Measurements from ENCODE around the gene SSRP1.

Gene SSRP1

GRCh38 chr11:57312511-57313021, 23.1 kb downstream of the SSRP1 start:
- H3K9me3 Mint-ChIP-seq, result no peaks in the 10 kb centered on the region
- no peak for DNase-seq (ENCODE audit: low spot score)
- H3K4me3 Mint-ChIP-seq, result peak overlapping the region; percentile 52
- H3K4me1 Mint-ChIP-seq (ENCODE audit: low read depth), result peaks cover 12% of the 10 kb centered on the region
- H3K27me3 Mint-ChIP-seq (ENCODE audit: low read depth), result no peaks in the 10 kb centered on the region
- no peaks in the 10 kb centered on the region for H3K36me3 Mint-ChIP-seq (ENCODE audit: low read depth)
- H3K27ac Mint-ChIP-seq, result peak overlapping the region; percentile 42

DNA sequence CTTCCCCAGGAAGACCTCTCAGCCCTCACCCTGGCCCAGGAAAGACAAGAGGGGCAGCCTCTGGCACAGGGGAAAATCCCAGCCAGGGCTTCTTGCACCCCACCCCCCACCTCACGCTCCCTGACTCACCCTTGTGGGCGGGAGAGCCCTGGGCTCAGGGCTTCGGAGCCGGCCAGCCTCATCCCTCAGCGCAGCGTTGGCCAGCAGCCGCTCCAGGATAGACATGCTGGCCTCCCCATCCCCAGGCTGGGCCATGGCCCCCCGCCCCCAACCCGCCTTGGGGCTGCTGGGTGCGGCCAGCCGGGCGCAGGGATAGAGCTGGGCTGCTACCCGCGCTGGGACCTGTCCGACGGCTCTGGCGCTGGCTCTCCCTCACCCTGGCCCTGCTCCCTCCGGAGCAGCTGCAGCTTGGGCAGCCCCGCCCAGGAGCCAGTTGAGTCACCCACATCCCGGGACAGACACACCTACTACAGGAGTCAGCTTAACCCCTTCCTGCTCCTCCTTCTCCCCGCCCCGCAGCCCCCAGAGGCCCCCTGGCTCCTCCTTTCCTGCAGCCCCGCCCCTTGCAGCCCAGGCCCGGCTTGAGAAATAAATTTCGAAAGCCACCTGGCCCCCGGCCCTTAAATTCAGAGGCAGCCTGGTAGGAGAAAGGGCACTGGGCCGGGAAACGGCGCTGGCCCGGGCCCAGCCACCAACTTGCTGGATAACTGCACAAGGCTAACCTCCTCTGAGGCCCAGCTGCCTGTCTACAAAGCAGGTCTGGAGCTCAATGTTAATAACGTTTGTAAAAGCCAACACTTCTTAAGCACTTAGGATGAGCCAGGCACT, 24.4 kb downstream of the SSRP1 start:
- Mint-ChIP-seq H3K27ac (peak overlapping the region; percentile 13), H3K9me3 (no peaks in the 10 kb centered on the region), H3K27me3 (ENCODE audit: low read depth) (no peaks in the 10 kb centered on the region), H3K4me3 (peak overlapping the region; percentile 73), H3K4me1 (ENCODE audit: low read depth) (peaks cover 12% of the 10 kb centered on the region), H3K36me3 (ENCODE audit: low read depth) (no peaks in the 10 kb centered on the region)
- DNase-seq (ENCODE audit: low spot score), result peak; percentile 78

GRCh38 chr11:57310630-57311086, 25.0 kb downstream of the SSRP1 start:
- H3K9me3 Mint-ChIP-seq, result no peaks in the 10 kb centered on the region
- peak overlapping the region; percentile 13 for H3K27ac Mint-ChIP-seq
- no peak for DNase-seq (ENCODE audit: low spot score)
- no peaks in the 10 kb centered on the region for H3K36me3 Mint-ChIP-seq (ENCODE audit: low read depth)
- peaks cover 12% of the 10 kb centered on the region for H3K4me1 Mint-ChIP-seq (ENCODE audit: low read depth)
- H3K27me3 Mint-ChIP-seq (ENCODE audit: low read depth), result no peaks in the 10 kb centered on the region
- peak overlapping the region; percentile 73 for H3K4me3 Mint-ChIP-seq

DNA sequence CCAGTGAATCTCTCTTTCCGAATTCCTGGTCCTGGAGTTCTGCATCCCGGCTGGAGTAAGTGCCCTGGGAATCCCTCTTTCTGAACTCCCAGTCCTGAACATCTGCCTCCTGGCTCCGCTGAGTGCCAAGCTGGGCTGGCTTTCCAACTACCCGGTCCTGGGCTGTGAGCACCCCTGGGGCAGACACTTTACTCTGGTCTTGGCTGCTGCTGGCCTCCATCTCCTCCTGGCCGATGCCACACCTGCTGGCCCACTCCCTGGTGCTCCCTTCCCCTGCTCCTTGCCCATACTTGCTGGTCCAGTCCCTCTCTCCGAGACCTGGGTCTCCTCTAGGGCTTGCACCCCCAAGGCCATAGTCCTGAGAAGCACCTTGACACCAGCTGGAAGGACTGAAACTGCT, 25.6 kb downstream of the SSRP1 start:
- H3K27me3 Mint-ChIP-seq (ENCODE audit: low read depth), result no peaks in the 10 kb centered on the region
- DNase-seq (ENCODE audit: low spot score), result no peak
- no peak overlapping the region for H3K27ac Mint-ChIP-seq
- peaks cover 12% of the 10 kb centered on the region for H3K4me1 Mint-ChIP-seq (ENCODE audit: low read depth)
- H3K36me3 Mint-ChIP-seq (ENCODE audit: low read depth), result no peaks in the 10 kb centered on the region
- H3K9me3 Mint-ChIP-seq, result no peaks in the 10 kb centered on the region
- no peak overlapping the region for H3K4me3 Mint-ChIP-seq

- Mint-ChIP-seq H3K27ac (no peak overlapping the region), H3K9me3 (no peaks in the 10 kb centered on the region), H3K4me1 (ENCODE audit: low read depth) (peaks cover 12% of the 10 kb centered on the region), H3K36me3 (ENCODE audit: low read depth) (no peaks in the 10 kb centered on the region), H3K27me3 (ENCODE audit: low read depth) (no peaks in the 10 kb centered on the region), H3K4me3 (no peak overlapping the region)
- no peak for DNase-seq (ENCODE audit: low spot score)
Measured at GRCh38 chr11:57309106-57310059, 26.3 kb downstream of the SSRP1 start.

DNA sequence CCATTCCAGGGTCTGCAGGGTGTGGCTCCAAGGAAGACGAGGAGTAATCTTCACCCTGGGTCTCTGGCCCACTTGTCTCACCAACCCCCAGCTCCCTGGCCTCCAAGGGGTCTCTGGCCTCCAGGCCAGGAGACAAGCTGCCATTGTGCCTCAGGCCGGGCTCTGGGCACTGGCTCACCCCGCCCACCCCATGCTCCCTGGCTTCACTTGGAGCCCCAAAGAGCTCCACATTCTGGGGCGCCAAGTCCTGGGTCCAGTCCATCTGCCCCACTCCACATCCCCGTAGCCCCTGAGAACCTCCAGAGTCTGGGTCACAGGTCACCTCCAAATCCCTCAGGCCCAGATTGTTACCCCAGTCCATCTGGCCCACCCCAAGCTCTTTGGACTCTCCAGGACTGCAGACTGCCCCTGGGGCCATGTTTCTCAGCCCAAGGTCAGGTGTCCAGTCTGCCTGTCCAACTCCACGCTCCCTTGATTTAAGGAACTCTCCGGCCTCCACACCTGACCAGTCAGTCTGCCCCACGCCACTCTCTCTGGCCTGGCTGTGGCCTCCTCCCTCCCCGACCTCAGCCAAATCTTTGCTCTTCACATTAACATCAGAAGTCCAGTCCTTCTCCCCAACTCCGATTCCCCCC, 27.1 kb downstream of the SSRP1 start:
- Mint-ChIP-seq H3K36me3 (ENCODE audit: low read depth) (no peaks in the 10 kb centered on the region), H3K27me3 (ENCODE audit: low read depth) (no peaks in the 10 kb centered on the region), H3K4me3 (no peak overlapping the region), H3K27ac (no peak overlapping the region), H3K4me1 (ENCODE audit: low read depth) (peaks cover 12% of the 10 kb centered on the region), H3K9me3 (no peaks in the 10 kb centered on the region)
- no peak for DNase-seq (ENCODE audit: low spot score)

- Mint-ChIP-seq H3K4me3 (no peak overlapping the region), H3K27ac (no peak overlapping the region), H3K27me3 (ENCODE audit: low read depth) (no peaks in the 10 kb centered on the region), H3K9me3 (no peaks in the 10 kb centered on the region), H3K4me1 (ENCODE audit: low read depth) (peaks cover 12% of the 10 kb centered on the region), H3K36me3 (ENCODE audit: low read depth) (no peaks in the 10 kb centered on the region)
- no peak for DNase-seq (ENCODE audit: low spot score)
Measured at GRCh38 chr11:57307666-57308270, 27.9 kb downstream of the SSRP1 start.

DNA sequence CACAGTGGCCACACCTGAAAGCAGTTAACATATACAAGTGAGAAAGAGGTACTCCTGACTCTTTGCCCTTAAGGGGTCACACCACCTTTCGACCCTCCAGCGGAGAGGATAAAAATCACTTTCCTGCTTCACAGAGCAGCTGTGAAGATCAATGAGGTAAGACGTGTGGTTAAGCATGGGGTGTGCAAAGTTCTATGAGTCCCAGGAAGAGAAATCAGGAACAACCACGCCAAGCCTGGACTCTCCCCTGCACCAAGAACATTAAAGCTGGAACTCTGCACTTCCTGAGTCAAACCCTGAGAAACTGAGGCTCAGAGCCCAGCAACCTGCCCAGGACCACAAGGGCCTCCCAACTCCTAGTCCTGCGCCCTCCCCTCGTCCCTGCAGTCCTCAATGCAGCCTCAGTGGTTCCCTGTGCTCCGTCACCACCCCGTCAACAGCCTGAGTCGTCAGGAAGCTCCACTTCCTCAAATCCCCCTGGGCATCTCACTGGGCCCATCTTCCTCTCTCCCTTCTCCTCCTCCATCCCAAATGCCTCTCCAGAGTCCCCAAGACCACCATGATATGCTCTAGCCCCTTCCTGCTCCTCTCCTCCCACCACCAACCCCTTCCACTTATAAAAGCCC, 28.6 kb downstream of the SSRP1 start:
- H3K27ac Mint-ChIP-seq, result no peak overlapping the region
- no peaks in the 10 kb centered on the region for H3K9me3 Mint-ChIP-seq
- H3K4me1 Mint-ChIP-seq (ENCODE audit: low read depth), result peaks cover 9% of the 10 kb centered on the region
- no peaks in the 10 kb centered on the region for H3K36me3 Mint-ChIP-seq (ENCODE audit: low read depth)
- H3K4me3 Mint-ChIP-seq, result no peak overlapping the region
- H3K27me3 Mint-ChIP-seq (ENCODE audit: low read depth), result no peaks in the 10 kb centered on the region
- DNase-seq (ENCODE audit: low spot score), result no peak

- H3K9me3 Mint-ChIP-seq, result no peaks in the 10 kb centered on the region
- H3K27me3 Mint-ChIP-seq (ENCODE audit: low read depth), result no peaks in the 10 kb centered on the region
- DNase-seq (ENCODE audit: low spot score), result no peak
- no peak overlapping the region for H3K27ac Mint-ChIP-seq
- no peak overlapping the region for H3K4me3 Mint-ChIP-seq
- peaks cover 5% of the 10 kb centered on the region for H3K4me1 Mint-ChIP-seq (ENCODE audit: low read depth)
- H3K36me3 Mint-ChIP-seq (ENCODE audit: low read depth), result no peaks in the 10 kb centered on the region
Measured at GRCh38 chr11:57306161-57306876, 29.4 kb downstream of the SSRP1 start.

DNA sequence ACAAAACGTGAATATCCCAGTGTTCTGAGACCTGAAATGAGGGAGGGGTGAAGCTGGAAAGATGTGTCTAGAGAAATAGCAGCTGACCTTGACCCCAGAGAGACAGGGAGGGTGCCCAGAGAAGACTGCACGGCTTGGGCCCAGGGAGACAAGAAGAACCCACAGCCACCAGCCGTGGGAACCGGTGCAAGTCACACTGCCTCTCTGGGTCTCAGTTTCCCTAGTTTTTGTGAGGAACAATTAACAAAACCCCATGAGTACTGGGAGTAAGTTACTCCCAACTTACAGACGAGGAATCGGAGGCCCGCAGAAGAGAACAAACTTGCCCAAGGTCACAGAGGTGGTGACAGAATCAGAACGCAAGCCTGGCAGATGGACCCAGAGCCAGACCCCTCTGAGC, 30.2 kb downstream of the SSRP1 start:
- Mint-ChIP-seq H3K4me1 (ENCODE audit: low read depth) (peaks cover under 1% of the 10 kb centered on the region), H3K9me3 (no peaks in the 10 kb centered on the region), H3K36me3 (ENCODE audit: low read depth) (peaks cover 2% of the 10 kb centered on the region), H3K4me3 (no peak overlapping the region), H3K27me3 (ENCODE audit: low read depth) (no peaks in the 10 kb centered on the region), H3K27ac (no peak overlapping the region)
- no peak for DNase-seq (ENCODE audit: low spot score)

DNA sequence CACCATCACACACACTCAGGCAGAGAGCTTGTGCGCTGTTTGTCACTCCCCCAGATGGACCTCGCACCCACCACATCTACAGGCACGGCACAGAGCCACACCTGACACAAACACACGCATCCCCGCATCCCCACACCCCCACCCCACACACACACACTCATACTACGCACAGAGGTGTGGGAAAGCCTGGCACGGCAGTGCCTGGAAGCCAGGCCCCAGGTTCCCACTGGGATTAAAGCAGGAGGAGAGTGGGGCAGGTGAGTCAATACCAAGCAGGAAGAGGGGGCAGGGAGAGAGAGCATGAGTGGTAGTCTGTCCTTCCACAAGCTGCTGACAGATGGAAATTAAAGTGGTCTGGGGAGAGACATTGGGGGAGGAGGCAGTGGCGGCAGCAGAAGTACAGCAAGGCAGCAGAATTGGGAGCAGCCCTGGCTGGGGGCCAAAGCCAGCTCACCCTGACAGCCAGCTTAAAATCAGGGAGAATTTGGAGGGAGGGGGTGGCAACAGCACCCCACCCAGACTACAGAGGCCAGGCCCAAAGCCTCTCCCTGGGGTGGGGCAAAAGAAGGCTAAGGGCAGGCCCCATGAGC, 31.6 kb downstream of the SSRP1 start:
- no peak for DNase-seq (ENCODE audit: low spot score)
- H3K27me3 Mint-ChIP-seq (ENCODE audit: low read depth), result no peaks in the 10 kb centered on the region
- H3K4me1 Mint-ChIP-seq (ENCODE audit: low read depth), result no peaks in the 10 kb centered on the region

DNA sequence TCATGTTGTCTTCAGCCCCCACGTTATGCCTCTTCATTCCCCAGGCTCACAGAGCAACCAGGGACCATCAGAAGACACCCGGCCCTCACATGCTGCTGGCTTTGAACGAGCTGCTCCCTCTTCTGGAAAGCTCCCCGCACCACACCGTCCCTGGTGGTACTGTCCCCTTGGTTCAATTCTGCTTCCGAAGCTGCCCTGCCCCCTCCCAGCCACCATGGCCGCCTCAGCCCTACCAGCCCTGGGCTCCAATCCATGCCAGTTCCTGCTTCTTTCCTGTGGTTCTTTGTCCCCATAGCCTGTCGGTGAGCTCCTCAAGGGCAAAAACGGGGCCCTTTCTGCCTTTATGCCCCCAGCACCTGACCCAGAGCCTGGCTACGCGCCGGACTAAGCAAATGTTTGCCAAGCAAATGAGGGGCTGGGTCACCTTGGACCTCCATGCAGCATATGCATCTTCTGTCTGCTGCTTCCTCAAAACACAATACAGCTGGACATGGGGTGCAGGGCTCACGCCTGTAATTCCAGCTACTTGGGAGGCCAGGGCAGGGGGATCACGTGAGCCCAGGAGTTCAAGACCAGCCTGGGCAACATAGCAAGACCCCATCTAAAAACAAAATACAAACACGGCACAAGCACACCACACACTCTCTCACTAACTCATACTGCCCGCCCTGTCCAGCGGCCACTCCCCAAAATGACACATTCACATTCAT, 32.3 kb downstream of the SSRP1 start:
- peaks cover 8% of the 10 kb centered on the region for H3K36me3 Mint-ChIP-seq (ENCODE audit: low read depth)
- no peak for DNase-seq (ENCODE audit: low spot score)

More for the DNA sequence above, 31.6 kb downstream of the SSRP1 start:
- Mint-ChIP-seq H3K36me3 (ENCODE audit: low read depth) (peaks cover 8% of the 10 kb centered on the region), H3K27ac (no peak overlapping the region), H3K9me3 (no peaks in the 10 kb centered on the region), H3K4me3 (no peak overlapping the region)

More for the DNA sequence above, 32.3 kb downstream of the SSRP1 start:
- Mint-ChIP-seq H3K4me3 (no peak overlapping the region), H3K27me3 (ENCODE audit: low read depth) (no peaks in the 10 kb centered on the region), H3K4me1 (ENCODE audit: low read depth) (no peaks in the 10 kb centered on the region), H3K9me3 (no peaks in the 10 kb centered on the region), H3K27ac (no peak overlapping the region)

All from T-helper 2 cell treated with Interferon-gamma antibody and Interleukin-4, amounts not matched to agents 5 μg/mL and 100 μg/mL, for 36 hours (primary cell).